ENCODE measurements around the gene SIL1. TPM values are rescaled to one million over a fixed set of nuclear protein-coding genes. Genes with fewer than 3 reads are reported as not detected.

SIL1 gene
- total RNA-seq, 2 donors from 2014 or later, result 17.2 to 20.2 TPM

DNA sequence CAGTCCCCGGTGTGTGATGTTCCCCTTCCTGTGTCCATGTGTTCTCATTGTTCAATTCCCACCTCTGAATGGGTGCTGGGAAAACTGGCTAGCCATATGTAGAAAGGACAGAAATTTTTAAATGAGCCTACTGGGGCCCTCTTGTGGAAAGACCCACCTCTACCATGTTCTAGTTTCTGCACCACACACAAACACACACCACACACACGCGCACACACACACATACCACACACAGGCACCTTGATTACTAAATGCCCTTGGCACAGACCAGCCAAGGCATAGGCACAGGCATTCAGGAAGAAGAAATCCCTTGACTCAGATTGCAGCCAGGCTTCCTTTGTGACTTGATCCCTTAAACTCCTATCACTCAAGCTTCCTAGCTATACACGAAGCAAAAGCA, 60.5 kb downstream of the SIL1 start:
- H3K9ac ChIP-seq (ENCODE audit: extremely low read depth, low read length, poor library complexity, severe bottlenecking), result no peak overlapping the region
- H3K36me3 ChIP-seq (ENCODE audit: control insufficient read depth, insufficient read depth, low read length), result no peaks in the 10 kb centered on the region
- H3K27me3 ChIP-seq (ENCODE audit: control insufficient read depth, insufficient read depth, low read length, poor library complexity, severe bottlenecking), result no peaks in the 10 kb centered on the region
- Mint-ChIP-seq H3K27ac (no peak overlapping the region), H3K9me3 (no peaks in the 10 kb centered on the region), H3K4me1 (peaks cover 10% of the 10 kb centered on the region), H3K4me3 (no peak overlapping the region), H3K27me3 (ENCODE audit: insufficient read depth) (no peaks in the 10 kb centered on the region), H3K36me3 (ENCODE audit: low read depth) (no peaks in the 10 kb centered on the region)
- peak; percentile 58 for DNase-seq
- no peak overlapping the region for H3K4me3 ChIP-seq (ENCODE audit: low read length)
- WGBS, 2 experiments (ENCODE audit: insufficient coverage in 1 of 2, insufficient read length in 1 of 2), result 72 to 75% methylated on average over 2 to 4 of the region's 4 CpGs
- no peak overlapping the region for H3K27ac ChIP-seq (ENCODE audit: low read depth, low read length)
- H3K9me3 ChIP-seq (ENCODE audit: control insufficient read depth, low read length), result no peaks in the 10 kb centered on the region
- no peaks in the 10 kb centered on the region for H3K4me1 ChIP-seq (ENCODE audit: control insufficient read depth, insufficient read depth, low read length)
- TF ChIP-seq, protein P1, sequence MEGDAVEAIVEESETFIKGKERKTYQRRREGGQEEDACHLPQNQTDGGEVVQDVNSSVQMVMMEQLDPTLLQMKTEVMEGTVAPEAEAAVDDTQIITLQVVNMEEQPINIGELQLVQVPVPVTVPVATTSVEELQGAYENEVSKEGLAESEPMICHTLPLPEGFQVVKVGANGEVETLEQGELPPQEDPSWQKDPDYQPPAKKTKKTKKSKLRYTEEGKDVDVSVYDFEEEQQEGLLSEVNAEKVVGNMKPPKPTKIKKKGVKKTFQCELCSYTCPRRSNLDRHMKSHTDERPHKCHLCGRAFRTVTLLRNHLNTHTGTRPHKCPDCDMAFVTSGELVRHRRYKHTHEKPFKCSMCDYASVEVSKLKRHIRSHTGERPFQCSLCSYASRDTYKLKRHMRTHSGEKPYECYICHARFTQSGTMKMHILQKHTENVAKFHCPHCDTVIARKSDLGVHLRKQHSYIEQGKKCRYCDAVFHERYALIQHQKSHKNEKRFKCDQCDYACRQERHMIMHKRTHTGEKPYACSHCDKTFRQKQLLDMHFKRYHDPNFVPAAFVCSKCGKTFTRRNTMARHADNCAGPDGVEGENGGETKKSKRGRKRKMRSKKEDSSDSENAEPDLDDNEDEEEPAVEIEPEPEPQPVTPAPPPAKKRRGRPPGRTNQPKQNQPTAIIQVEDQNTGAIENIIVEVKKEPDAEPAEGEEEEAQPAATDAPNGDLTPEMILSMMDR (conservative IDR thresholded peaks at IDR 0.05), result peak; percentile 64

DNA sequence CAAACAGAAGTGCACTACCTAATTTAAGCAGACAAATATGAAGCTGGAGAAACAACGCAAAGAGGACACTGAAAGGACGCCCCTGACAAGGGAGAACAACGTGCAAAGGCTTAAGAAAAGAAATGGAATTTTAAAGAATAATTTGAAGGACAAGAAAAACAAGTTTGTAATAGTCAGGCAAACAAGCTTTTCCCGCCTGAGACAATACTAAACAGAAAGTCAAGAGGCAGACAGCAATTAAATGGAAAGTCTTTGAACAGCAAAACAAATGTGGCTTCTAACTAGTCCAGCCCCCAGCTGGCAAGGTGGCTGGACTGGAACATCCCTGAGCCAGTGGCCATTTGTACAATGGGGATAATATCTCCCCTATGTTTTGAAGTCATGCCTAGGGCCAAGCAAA, 63.3 kb downstream of the SIL1 start:
- Mint-ChIP-seq H3K4me1 (peaks cover 28% of the 10 kb centered on the region), H3K27ac (no peak overlapping the region), H3K9me3 (no peaks in the 10 kb centered on the region), H3K36me3 (ENCODE audit: low read depth) (no peaks in the 10 kb centered on the region), H3K27me3 (ENCODE audit: insufficient read depth) (no peaks in the 10 kb centered on the region), H3K4me3 (no peak overlapping the region)
- no peaks in the 10 kb centered on the region for H3K9me3 ChIP-seq (ENCODE audit: control insufficient read depth, low read length)
- no peaks in the 10 kb centered on the region for H3K27me3 ChIP-seq (ENCODE audit: control insufficient read depth, insufficient read depth, low read length, poor library complexity, severe bottlenecking)
- TF ChIP-seq, protein P1 (conservative IDR thresholded peaks at IDR 0.05), result no peak
- H3K36me3 ChIP-seq (ENCODE audit: control insufficient read depth, insufficient read depth, low read length), result no peaks in the 10 kb centered on the region
- H3K4me3 ChIP-seq (ENCODE audit: low read length), result no peak overlapping the region
- whole genome bisulfite sequencing, 2 experiments (ENCODE audit: insufficient coverage in 1 of 2, insufficient read length in 1 of 2), result 71 to 72% methylated on average over 4 of the region's 4 CpGs
- no peak overlapping the region for H3K9ac ChIP-seq (ENCODE audit: extremely low read depth, low read length, poor library complexity, severe bottlenecking)
- DNase-seq, result no peak
- peaks cover 6% of the 10 kb centered on the region for H3K4me1 ChIP-seq (ENCODE audit: control insufficient read depth, insufficient read depth, low read length)
- no peak overlapping the region for H3K27ac ChIP-seq (ENCODE audit: low read depth, low read length)

DNA sequence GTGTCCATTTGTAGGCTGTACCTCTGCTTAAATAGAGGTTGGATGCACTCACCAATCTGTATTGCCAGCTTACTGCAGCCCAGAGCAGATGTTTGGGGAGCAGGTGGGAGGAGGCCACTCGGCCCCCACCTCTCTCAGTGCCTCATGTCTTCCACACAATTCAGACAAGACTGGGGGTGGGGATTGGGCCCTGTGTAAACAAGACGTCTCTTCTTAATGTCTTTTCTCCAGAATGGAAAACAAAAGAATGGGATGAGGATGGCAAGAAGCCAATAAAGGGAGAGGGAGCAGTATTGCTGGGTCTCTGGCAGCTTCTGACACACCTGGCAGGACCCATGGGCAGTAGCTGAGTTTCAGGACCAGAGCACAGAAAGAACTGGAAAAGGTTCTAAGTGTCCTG, 64.9 kb downstream of the SIL1 start:
- Mint-ChIP-seq H3K4me1 (peaks cover 28% of the 10 kb centered on the region), H3K36me3 (ENCODE audit: low read depth) (no peaks in the 10 kb centered on the region), H3K4me3 (no peak overlapping the region), H3K9me3 (no peaks in the 10 kb centered on the region), H3K27me3 (ENCODE audit: insufficient read depth) (no peaks in the 10 kb centered on the region), H3K27ac (no peak overlapping the region)
- Histone ChIP-seq H3K27me3 (ENCODE audit: control insufficient read depth, insufficient read depth, low read length, poor library complexity, severe bottlenecking) (no peaks in the 10 kb centered on the region), H3K36me3 (ENCODE audit: control insufficient read depth, insufficient read depth, low read length) (no peaks in the 10 kb centered on the region), H3K4me3 (ENCODE audit: low read length) (no peak overlapping the region), H3K9ac (ENCODE audit: extremely low read depth, low read length, poor library complexity, severe bottlenecking) (no peak overlapping the region), H3K9me3 (ENCODE audit: control insufficient read depth, low read length) (no peaks in the 10 kb centered on the region), H3K4me1 (ENCODE audit: control insufficient read depth, insufficient read depth, low read length) (peaks cover 6% of the 10 kb centered on the region), H3K27ac (ENCODE audit: low read depth, low read length) (no peak overlapping the region)
- WGBS, 2 experiments (ENCODE audit: insufficient coverage in 1 of 2, insufficient read length in 1 of 2), result 79 to 80% methylated on average over 1 to 2 of the region's 2 CpGs
- TF ChIP-seq, protein P1 (conservative IDR thresholded peaks at IDR 0.05), result no peak
- DNase-seq, result no peak

Data from endodermal cell (in vitro differentiated cells).